Left lung (tissue), 10 donors: ENCODE data around the gene NAA15. TPM values are rescaled to one million over a fixed set of nuclear protein-coding genes. Genes with fewer than 3 reads are reported as not detected.

Experiments
- ATAC-seq: fragments of 200-7000 bp; cut with Tn5 transposase; one replicate; pipeline ENCODE4 v1.9.1; 2020; ENCODE audit warnings: moderate library complexity
- DNase-seq, 4 donors: peaks; one replicate each; pipeline ENCODE4 v3.0.0-alpha.2; 2013 to 2020
- H3K27ac ChIP-seq, 2 donors: fragments of 200-600 bp; sonication (generic) in 1 of 2; one replicate each; pipeline versions ENCODE4 v1.5.0 to v1.8.0; 2020 to 2021
- H3K27me3 ChIP-seq, 2 donors: fragments of 200-600 bp; sonication (generic) in 1 of 2; one replicate each; pipeline versions ENCODE4 v1.5.0 to v1.8.0; 2020 to 2021
- H3K36me3 ChIP-seq, 2 donors: fragments of 200-600 bp; sonication (generic) in 1 of 2; one replicate each; pipeline versions ENCODE4 v1.5.0 to v1.8.0; 2020 to 2021
- H3K4me1 ChIP-seq, 2 donors: fragments of 200-600 bp; one replicate each; pipeline ENCODE4 v1.8.0; 2021
- H3K4me3 ChIP-seq, 2 donors: fragments of 200-600 bp; sonication (generic) in 1 of 2; one replicate each; pipeline versions ENCODE4 v1.5.0 to v1.8.0; 2020 to 2021; ENCODE audit warnings: mild to moderate bottlenecking in 1 of 2
- H3K9me3 ChIP-seq, 2 donors: fragments of 200-600 bp; sonication (generic) in 1 of 2; one replicate each; pipeline versions ENCODE4 v1.5.0 to v1.8.0; 2020 to 2021
- CTCF ChIP-seq, 2 donors: fragments of 200-600 bp; sonication (generic) in 1 of 2; IDR thresholded peaks; one replicate each; pipeline versions ENCODE4 v1.5.0 to v1.8.0; 2021; ENCODE audit warnings: antibody characterized with exemption in 2 of 2
- intact Hi-C, 2 donors: fragments of 100-400 bp; cut with DNase I; formaldehyde crosslinking; loops; one replicate each; pipeline versions ENCODE4 v1.11.2 to v1.14.2; 2022
- polyA plus RNA-seq, 6 donors: library from polyadenylated mRNA; unstranded; fragments of 120-200 nt; gene quantifications; one replicate each; pipeline ENCODE4 v1.2.1, GENCODE V29; 2013; ENCODE audit not compliant: insufficient read length in 6 of 6
- total RNA-seq, 2 donors: library from RNA; stranded (reverse); fragmentation: NEBNext Ultra II Directional; extraction: Animal tissue kit (Norgen Biotek cat#: 25700); gene quantifications; one replicate each; pipeline ENCODE4 v1.2.1, GENCODE V29; 2021
- donor health status: DM: no; HTN: yes; CAD: no.
- donor health status: DM: no; HTN: no; CAD: no.

NAA15 gene
- total and polyA plus RNA-seq, 8 donors, result 30.0 to 49.6 (median 32.8) TPM

- intact Hi-C loops, result no loop called here
- no peaks in the 10 kb centered on the region for H3K36me3 ChIP-seq
- TF ChIP-seq CTCF (IDR thresholded peaks at IDR 0.05), result no peak
- DNase-seq (no peak), ATAC-seq (no peak)
- H3K27me3 ChIP-seq, result no peaks in the 10 kb centered on the region
- peaks cover 7 to 14% of the 10 kb centered on the region in 2 donors for H3K4me1 ChIP-seq
- no peak overlapping the region for H3K27ac ChIP-seq
- no peaks in the 10 kb centered on the region for H3K9me3 ChIP-seq
- H3K4me3 ChIP-seq, result no peak overlapping the region
Observed at GRCh38 chr4:139265654-139266053, 35.7 kb upstream of the NAA15 start.

GRCh38 chr4:139266208-139266582, 35.1 kb upstream of the NAA15 start:
- no peaks in the 10 kb centered on the region for H3K9me3 ChIP-seq
- H3K27ac ChIP-seq, result peak overlapping the region in 1 of 2 donors; percentile 51
- H3K4me1 ChIP-seq, result peaks cover 7 to 14% of the 10 kb centered on the region in 2 donors
- intact Hi-C loops, result no loop called here
- H3K36me3 ChIP-seq, result no peaks in the 10 kb centered on the region
- no peak for TF ChIP-seq CTCF (IDR thresholded peaks at IDR 0.05)
- no peak for DNase-seq
- peak overlapping the region in 1 of 2 donors; percentile 22 for H3K4me3 ChIP-seq
- no peak for ATAC-seq
- H3K27me3 ChIP-seq, result no peaks in the 10 kb centered on the region

GRCh38 chr4:139266583-139267257, 34.6 kb upstream of the NAA15 start:
- peak overlapping the region in 1 of 2 donors; percentile 51 for H3K27ac ChIP-seq
- H3K27me3 ChIP-seq, result no peaks in the 10 kb centered on the region
- peaks cover 7 to 14% of the 10 kb centered on the region in 2 donors for H3K4me1 ChIP-seq
- no peak for TF ChIP-seq CTCF (IDR thresholded peaks at IDR 0.05)
- intact Hi-C loops, result no loop called here
- peak; percentile 91 for ATAC-seq
- H3K4me3 ChIP-seq, result peak overlapping the region in 1 of 2 donors; percentile 22
- H3K9me3 ChIP-seq, result no peaks in the 10 kb centered on the region
- no peaks in the 10 kb centered on the region for H3K36me3 ChIP-seq
- peak; percentile 14 to 84 (median 59) for DNase-seq

- H3K36me3 ChIP-seq, result no peaks in the 10 kb centered on the region
- no peak for TF ChIP-seq CTCF (IDR thresholded peaks at IDR 0.05)
- no peak overlapping the region for H3K27ac ChIP-seq
- intact Hi-C loops, result no loop called here
- H3K9me3 ChIP-seq, result no peaks in the 10 kb centered on the region
- no peak for ATAC-seq
- no peak overlapping the region for H3K4me3 ChIP-seq
- no peak for DNase-seq
- peaks cover 7 to 14% of the 10 kb centered on the region in 2 donors for H3K4me1 ChIP-seq
- H3K27me3 ChIP-seq, result no peaks in the 10 kb centered on the region
Observed at GRCh38 chr4:139267301-139267700, 34.0 kb upstream of the NAA15 start.

- intact Hi-C loops, result no loop called here
- Histone ChIP-seq H3K4me3 (no peak overlapping the region), H3K27me3 (peaks cover 23 to 38% of the 10 kb centered on the region in 2 donors), H3K4me1 (peaks cover 0 to 2% of the 10 kb centered on the region in 2 donors), H3K27ac (no peak overlapping the region), H3K36me3 (no peaks in the 10 kb centered on the region), H3K9me3 (no peaks in the 10 kb centered on the region)
- TF ChIP-seq CTCF (IDR thresholded peaks at IDR 0.05), result no peak
- ATAC-seq, result no peak
- no peak for DNase-seq
Observed at GRCh38 chr4:139273835-139274234, 27.5 kb upstream of the NAA15 start.
